HPDE6-E6E7 (cell line): Measurements from ENCODE around the gene MSI2.

ENCODE experiments used
- DNase-seq: peaks from one replicate; pipeline ENCODE4 v3.0.0; 2011; ENCODE audit warnings: missing footprints; ENCODE audit errors: extremely low spot score

MSI2 gene

DNA sequence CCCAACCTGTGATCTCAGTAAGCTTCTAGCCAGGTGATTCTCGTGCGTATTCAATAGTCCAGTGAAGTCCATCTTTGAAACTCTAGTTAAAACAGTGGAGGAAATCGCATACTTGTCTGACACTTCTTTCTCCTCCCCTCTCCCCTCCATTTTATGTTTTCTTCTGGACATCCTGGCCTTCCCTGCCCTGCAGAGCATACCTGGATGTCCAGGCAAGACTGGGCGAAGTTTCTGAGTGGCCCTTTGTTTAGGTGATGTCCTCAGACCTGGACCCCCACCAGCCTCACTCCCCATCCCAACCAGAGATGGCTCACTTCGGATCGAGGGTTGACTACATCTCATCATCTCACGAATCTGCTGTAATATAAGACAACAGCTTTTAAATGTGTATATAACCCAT lies 423.0 kb downstream of the MSI2 start:
- no peak for DNase-seq

DNA sequence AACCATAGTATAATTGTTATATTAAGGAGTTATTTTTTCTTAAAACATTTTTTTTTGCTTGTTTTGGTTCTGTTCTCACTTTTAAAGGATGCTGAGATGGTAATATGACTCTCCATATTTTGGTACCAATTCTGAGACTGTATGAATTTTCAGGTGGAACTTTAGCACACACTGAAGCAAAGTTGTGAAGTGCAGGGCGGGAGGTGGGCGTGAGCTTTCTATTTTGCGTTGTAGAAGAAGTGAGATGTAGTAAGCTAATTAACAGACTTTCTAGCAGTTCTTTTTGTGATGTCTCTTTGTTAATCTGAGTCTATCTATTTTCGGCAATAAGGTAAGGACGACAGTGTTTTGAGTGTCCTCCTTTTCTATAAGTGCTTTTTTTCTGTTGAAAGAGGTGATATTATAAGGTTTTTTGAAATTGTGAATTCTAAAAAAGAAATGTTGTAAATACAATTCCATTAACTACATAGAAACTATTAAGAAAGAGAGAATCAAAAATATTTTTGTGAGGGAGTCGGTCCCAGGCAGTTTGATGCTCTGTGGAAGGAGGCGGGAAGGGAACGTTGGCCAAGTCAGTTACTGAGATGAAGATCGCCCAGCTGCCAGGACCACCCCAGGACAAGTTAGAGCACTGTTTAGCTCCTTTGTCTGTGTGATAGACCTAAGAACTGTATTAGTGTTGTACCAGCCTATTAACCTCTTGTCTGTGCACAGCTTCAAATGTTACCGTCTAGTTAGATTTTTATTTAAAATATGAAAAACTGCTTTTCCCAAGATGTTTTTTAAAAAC lies 423.8 kb downstream of the MSI2 start:
- no peak for DNase-seq

DNA sequence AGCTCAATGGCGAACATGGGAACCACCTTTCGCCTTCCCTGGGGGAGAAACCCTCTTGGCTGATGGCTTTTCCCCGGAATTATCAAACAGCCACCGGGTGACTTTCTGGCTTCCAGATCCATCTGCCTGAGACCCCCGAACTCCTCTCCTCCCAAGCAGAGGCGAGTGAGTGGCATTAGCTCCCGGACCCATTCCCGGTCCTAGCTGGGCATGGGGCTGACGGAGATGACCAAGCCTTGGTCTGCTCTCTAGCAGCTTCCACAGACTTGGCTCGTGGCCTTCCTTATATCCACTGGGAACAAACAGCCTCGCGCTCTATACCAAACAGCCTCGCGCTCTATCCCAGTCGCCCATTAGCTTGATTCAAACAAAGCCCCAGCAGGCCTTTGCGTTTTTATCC lies 426.4 kb downstream of the MSI2 start:
- DNase-seq: no peak

DNA sequence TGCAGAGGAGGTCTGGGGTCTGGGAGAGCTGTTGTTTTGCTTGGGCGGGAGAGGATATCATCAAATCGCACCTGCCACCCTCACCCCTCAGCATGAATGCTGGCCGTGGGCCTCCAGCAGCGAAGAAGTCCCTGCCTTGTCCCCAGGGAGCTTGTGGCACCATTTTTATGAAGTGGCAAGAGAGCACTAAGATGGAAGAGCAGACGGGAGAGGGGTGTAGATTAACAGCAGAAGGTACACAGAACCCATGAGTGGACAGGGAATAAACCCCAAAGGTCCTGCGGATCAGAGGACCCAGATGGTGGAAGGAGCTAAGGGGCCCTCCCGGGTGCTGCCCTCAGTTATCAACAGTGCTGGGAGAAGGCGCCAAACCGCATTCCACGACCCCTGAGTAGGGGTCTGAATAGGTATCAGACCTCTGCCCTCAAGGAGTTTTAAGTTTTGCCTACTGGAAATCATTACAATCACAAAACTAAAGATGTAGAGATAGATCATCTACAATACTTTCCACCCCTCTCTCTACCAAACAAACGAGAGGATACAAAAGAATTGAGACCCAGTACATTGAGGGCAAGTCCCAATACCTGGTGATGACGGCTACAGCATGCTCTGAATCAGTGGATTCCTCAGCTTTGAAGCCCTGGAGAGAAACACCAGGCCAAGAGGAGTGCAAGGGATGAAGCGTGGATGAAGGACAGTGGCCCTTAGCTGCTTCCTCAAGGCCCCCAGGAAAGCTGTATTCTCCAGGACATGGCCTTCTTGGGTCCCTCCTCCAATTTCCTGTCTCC lies 428.6 kb downstream of the MSI2 start:
- DNase-seq: no peak

DNA sequence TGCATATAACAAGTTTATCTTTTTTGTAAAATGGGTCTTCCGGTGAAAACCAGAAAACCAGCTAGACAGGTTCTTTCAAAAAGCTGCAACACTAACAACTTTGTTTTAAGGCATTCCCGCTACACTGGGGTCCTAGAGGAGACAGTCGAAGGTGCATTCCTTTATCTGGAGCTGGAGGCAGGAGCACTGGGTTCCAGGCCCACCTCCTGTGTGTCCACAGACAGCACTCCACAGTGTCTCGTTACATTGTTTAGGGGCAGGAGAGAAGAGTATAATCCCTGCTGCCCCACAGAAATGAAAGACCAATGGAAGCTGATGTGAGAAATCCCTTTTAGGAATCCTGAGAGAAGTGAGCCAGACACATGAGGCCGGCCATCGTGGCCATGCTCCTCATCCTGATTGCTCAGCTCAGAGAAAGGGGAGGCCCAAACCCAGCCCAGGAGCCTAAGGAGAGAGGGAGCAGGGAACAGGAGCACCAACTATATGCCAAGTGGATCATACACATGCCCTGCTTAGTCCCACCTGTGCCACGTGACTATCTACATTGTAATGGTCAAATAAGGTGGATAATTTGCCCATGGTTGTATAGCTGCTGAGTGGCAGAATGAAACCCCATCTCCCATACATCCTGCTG lies 429.3 kb downstream of the MSI2 start:
- DNase-seq: no peak

DNA sequence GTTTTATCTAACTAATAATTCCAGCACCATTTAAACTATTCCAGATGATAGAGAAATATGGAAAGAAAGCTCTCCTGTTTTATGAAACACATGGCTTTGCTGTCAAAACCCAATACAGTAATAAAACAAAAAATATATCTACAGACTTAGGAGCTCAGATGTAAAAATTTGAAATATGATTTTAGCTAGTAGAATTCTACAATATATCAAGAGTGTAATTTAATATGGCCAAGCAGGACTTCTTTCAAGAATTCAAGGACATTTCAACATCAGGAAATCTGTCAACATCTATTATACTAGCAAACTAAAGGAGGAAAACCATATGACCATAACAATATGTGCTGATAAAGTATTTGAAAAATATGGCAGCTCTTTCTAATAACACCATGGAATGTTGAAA lies 431.3 kb downstream of the MSI2 start:
- no peak for DNase-seq

DNA sequence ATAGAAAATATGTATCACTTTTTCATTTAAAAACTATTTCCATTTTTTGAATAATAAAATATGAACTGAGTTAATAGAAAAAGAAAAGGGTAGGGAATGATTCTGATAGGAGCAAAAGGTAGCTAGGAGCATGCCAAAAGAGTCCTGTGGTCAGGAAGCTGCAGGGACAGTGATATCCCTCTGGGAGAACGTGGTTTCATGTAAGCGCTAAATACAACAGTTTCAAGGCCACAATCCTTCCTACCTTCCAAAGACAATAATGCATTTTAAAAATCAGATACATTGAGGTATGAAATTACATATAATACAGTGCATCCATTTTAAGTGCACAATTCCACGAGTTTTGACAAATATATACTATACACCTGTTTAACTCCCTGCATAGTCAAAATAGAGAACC lies 432.9 kb downstream of the MSI2 start:
- DNase-seq: no peak

DNA sequence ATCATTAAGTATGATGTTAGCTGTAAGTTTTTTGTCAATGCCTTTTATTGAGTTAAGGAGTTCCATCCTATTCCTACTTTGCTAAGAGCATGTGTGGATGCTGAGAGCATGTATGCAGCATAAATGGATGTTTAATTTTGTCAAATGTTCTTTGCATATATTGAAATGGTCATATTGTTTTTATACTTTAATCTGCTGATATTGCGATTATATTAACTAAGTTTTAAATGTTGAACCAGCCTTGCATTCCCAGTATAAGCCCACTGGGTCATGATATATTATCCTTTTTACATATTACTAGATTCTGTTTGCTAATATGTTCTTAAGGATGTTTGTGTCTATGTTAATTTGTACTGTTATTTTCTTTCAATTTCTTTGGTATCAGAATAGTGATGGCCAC lies 435.6 kb downstream of the MSI2 start:
- no peak for DNase-seq

DNA sequence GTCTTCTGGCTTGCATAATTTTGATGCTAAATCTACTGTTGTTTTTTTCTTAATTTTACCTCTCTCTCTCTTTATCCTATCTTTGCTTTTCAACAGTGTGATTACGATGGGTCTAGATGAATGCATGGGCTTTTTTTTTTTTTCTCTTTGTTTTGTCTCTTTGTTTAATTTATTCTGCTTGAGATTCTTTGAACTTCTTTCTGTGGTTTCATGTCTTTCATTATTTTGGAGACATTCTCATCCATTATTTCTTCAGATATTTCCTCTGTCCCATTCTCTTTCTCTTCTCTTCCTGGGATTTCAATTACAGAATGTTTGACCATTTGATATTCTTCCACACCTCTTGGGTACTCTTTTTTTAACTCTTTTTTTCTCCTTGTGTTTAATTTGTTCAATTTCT lies 436.4 kb downstream of the MSI2 start:
- DNase-seq: no peak

DNA sequence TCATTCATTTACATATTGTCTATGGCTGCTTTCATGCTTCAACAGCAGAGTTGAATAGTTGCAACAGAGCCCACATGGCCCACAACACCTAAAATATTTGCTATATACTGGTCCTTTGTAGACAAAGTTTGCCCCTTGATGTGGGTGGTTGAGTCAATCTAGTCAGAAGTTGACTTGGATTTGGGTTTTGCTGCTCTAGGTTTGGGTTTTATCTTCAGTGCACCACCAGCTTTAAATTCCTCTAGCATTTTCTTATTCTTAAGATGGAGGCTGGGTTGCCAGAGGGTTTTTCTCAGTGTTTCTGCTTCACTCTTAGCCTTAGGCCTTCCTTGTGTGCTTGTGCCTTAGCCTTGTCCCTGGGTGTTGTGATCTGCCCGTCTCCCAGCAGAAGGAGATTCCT lies 437.7 kb downstream of the MSI2 start:
- DNase-seq: no peak

DNA sequence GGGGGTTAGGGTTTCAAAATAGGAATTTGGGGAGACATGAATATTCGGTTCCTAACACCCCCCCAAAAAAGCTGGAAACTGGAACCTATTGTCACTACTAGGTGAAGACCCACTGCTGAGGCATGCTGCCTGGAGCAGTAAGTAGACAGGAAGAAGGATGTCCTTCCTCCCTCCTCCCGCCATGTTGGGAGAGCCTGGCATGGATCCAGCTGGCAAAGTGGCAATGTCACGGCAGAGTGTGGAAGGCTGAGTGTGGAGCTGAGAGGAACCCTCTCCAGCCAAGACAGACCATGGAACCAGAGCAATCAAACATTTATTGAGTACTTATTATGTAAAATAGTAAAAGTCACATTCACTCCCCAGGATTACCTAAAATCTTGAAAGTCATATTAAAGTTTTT lies 439.7 kb downstream of the MSI2 start:
- no peak for DNase-seq

DNA sequence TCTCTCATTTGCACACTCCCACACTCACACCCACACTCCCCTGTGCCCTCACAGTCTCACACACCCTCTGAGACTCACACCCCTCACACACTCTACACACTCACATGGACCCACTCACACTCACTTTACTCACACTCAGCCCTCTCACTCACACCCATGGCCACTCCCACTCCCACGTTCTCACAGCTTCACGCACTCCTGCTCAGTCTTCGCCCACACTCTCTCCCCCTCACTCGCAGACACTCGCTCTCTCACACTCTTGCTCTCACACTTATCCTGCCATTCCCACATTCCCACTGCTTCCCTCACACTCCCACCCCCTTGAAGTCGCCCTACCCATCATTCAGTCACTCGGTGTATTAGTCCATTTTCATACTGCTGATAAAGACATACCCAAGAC lies 440.9 kb downstream of the MSI2 start:
- no peak for DNase-seq

DNA sequence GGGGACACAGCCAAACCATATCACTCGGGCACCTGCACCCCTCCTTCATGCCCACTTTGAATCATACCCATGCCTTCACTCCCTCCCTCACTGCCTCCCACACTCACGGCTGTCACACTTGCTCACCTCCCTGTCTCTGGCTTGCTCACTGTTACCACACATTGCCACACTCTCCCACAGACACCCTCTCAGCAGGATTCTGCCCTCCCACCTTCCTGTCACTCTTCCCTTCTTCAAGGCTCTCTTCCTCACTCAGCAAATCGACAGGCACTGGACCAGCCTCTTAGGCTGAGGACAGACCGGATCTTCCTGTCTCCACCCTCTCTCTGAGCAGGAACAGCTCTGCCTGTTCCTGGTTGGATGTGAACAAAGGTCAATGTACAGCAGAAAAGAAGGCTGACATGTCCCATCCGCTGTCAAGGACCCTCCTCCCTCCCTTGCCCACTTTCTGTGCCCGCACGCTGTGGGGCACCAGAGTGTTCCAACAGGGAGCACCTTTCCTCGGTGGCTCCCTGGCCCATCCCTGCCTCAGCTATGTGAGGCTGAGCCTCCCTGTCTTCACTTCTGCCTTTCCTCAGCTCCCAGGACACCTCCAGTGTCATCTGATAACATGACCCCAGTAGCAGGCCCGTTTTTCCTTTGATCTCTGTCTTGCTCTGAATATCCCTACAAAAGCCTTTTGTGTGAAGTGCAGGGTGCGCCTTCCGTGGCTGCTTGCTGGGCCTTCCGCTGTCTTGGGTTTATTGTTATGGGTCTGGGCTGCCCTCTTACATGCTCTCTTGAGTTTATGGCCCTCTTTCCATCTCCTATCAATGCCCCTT lies 441.8 kb downstream of the MSI2 start:
- DNase-seq: no peak

DNA sequence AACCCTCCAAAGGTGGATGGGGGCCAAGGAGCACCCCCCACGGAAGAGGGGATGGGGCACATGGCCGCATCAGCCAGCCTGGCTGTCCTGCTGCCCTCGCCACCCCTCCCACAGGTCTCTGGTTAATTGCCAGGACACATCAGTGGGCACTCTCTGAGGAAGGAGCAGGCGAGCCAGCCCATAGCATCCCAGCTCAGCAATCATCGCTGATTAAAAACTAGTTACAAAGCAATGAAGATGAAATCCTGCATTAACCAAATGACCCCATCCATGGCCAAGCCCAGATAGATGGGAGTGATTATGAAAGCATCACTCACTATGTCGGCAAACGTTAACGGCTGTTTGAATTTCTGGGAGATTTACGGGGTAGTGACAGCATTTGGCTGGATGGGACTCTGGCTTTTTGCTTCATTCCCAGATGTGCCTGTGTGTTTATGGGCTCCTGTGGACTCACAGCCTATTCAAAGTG lies 443.5 kb downstream of the MSI2 start:
- DNase-seq: no peak

DNA sequence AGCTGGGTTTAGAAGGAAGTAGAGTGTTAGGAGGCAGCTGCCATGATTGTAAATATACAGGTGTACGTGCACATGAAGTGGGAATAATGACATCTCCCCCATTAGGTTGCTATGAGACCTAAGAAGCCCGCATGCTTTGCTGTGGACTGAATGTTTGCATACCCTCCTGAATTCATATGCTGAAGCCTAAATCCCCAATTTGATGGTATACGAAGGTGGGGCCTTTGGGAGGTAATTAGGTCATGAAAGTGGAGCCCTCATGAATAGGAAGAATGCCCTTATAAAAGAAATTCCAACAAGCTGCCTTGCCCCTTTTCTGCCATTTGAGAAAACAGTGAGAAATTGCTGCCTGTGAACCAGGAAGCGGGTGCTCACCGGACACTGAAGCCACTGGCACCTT lies 444.8 kb downstream of the MSI2 start:
- DNase-seq: no peak

DNA sequence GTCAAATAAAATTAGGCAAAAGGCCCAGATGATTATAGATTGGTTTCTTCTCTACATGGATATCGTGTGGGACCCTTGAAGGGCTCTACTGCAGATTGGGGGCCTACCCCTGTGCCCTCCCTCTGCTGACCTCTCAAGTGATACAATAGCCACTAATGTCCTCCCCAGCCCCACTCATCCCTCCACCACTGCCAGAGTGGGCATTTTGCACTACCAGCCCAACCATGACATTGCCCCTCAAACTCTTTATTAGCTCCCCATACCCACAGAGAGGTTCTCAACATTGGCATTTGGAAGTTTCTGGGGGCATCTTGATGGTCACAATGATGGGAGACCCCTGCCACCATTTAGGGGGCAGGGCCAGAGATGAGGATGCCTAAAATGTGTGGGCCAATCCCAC lies 446.9 kb downstream of the MSI2 start:
- no peak for DNase-seq

DNA sequence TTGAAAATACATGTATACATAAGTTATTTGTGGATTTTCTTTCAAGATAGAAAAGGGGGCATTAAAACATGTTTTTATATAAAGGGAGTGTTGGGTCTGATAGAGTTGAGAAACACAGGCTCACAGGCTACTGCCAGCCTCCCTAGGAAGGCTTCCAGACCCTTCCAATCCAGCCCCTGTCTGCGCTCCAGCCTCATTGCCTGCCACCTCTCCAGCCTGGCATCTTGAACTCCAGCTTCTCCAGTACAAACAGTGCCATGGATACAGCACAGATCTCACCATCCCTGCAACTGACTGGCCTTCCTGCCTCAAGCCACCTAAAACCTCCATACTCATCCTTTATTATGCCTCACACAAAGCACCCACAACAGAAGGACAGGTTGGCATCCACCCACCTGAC lies 448.1 kb downstream of the MSI2 start:
- DNase-seq: no peak

DNA sequence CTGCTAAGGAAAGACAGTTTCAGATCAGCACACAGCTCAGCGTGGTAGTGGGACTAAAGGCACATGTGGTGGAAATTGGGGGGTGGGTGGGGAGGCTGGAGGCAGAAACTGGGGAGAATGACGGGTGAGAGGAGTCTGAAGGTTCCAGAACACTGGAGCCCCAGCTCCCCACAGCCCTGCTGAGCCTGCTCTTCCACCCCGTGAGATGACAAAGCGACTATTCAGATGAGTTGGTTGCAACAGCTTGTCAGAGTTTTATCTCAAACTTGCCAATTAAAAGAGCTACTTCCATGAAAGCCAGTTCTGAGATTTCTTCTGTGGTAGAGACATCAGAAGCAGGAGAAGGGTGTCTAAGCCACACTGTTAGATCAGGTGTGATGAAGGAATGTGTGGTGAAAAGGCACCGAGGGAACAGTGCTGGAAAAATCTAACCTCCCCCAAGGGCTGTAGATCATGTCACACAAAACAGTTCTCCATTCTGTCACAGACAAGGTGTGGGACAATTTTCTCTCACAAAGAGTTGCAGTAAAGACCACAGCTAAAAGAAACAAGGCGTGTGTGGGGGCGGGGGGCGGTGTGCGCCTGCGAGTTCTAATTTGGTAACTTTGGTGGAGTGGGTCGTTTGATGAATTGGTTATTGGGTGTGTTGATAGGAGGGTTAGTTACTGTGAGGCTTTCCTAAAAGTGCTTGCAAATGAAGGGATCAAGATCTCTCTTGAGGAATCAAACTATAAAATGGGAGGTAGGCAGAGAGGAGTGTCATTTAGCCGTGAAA lies 449.8 kb downstream of the MSI2 start:
- DNase-seq: no peak

DNA sequence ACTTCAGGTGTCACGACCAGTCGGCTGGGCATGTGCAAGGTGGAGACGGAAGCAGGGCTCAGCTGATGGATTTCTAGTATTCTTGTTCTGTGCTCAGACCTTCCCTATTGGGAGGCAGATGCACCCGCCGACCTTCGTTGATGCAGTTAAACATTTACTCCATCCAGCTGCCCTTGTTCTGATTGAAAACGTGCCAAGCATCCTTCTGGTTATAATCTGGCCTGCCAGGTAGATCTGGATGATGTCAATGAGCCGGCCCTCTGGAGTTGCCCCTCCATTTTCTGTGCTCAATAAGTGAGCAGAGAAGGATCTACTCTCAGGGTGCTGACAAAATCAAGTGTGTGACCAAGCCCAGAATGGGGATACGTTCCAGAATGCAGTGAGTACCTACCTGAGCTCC lies 450.4 kb downstream of the MSI2 start:
- DNase-seq: no peak

DNA sequence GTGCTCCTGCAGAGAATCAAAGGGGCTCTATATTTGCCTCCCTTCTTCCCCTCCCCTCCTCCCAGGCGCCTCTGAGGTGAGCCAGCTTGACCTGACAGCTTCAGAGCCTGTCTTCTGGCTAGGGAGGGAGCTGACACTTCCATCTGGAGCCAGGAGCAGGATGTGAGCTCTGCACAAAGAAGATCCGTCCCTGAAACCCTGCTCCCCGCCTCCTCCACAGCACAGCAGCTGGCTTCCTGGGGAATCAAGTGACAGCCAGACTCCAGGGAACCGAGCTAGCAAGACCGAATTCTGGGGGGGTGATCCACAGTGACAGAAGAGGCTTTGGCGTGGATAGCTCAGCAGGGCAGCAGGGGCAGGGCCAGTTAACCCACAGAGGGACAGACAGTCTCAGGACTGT lies 451.6 kb downstream of the MSI2 start:
- DNase-seq: no peak

DNA sequence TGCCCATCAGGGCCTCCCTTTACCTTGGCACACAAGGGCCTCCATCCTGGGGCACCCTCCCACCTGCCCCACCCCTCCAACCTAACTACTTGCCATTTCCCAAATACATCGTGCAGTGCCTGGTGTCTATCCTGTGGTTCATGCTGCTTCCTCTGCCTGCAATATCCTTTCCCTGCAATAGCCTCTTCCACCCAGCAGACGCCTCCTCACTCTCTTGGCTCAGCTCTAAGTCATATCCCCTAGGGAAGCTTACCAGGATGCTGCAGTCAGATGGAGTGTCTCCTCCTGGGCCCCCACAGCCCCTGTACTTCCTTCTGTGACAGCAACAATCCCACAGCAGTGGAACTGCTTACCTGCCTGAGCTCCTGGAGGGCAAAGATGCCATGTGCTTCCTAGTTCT lies 452.1 kb downstream of the MSI2 start:
- no peak for DNase-seq
